Common myeloid progenitor, CD34-positive (primary cell): ENCODE data around the gene CD8A. TPM values are rescaled to one million over a fixed set of nuclear protein-coding genes. Genes with fewer than 3 reads are reported as not detected.
"Not testable (repeated sequence)": the region's sequence is repeated elsewhere in the genome, so short reads cannot be mapped to it uniquely, and the experiment has no call there.

Experiments used
- CTCF ChIA-PET: fragments of 350-600 bp; sonication (Branson Sonifier 250); formaldehyde crosslinking; loops from one replicate; lab custom pipeline; 2021; ENCODE audit warnings: antibody characterized with exemption; lab: Charles Lee
- POLR2A ChIA-PET: fragments of 350-600 bp; sonication (Branson Sonifier 250); formaldehyde crosslinking; loops from one replicate; lab custom pipeline; 2021; ENCODE audit warnings: antibody characterized with exemption; lab: Charles Lee
- DNase-seq, 3 donors: peaks; one replicate each; pipeline versions ENCODE4 v3.0.0 to v3.0.0-alpha.2; 2013
- H3K27ac ChIP-seq, 2 experiments: 1 replicate in 1 of 2; 2 replicates in 1 of 2; pipeline ENCODE4 v1.7.0; 2013; ENCODE audit warnings: inconsistent platforms in 2 of 2, low read length in 2 of 2, mild to moderate bottlenecking in 2 of 2, low read depth in 1 of 2, moderate library complexity in 1 of 2; ENCODE audit not compliant: severe bottlenecking in 2 of 2, insufficient read depth in 1 of 2, poor library complexity in 1 of 2
- H3K27me3 ChIP-seq, 5 experiments: replicated peaks in 2 of 5; 1 replicate in 3 of 5; 2 replicates in 2 of 5; pipeline versions ENCODE4 v1.6.1 to v1.7.0; 2013; ENCODE audit warnings: low read length in 4 of 5, mild to moderate bottlenecking in 2 of 5, moderate library complexity in 2 of 5, inconsistent platforms in 1 of 5; ENCODE audit not compliant: insufficient read depth in 5 of 5, control insufficient read depth in 4 of 5
- H3K36me3 ChIP-seq, 4 experiments: 1 replicate in 2 of 4; 2 replicates in 2 of 4; pipeline versions ENCODE4 v1.6.1 to v1.7.0; 2013; ENCODE audit warnings: low read length in 3 of 4, control low read depth in 1 of 4, mild to moderate bottlenecking in 1 of 4; ENCODE audit not compliant: control insufficient read depth in 4 of 4, insufficient read depth in 4 of 4
- H3K4me1 ChIP-seq, 4 experiments: 1 replicate in 3 of 4; 2 replicates in 1 of 4; pipeline versions ENCODE4 v1.6.1 to v1.7.1; 2013; ENCODE audit warnings: low read length in 3 of 4, mild to moderate bottlenecking in 3 of 4, control low read depth in 1 of 4, inconsistent platforms in 1 of 4, moderate library complexity in 1 of 4; ENCODE audit not compliant: control insufficient read depth in 4 of 4, insufficient read depth in 4 of 4; ENCODE audit errors: control extremely low read depth in 1 of 4
- H3K4me3 ChIP-seq, 7 experiments: 1 replicate in 4 of 7; 2 replicates in 3 of 7; pipeline versions ENCODE4 v1.5.1 to v1.7.0; 2013; ENCODE audit warnings: mild to moderate bottlenecking in 7 of 7, low read length in 6 of 7, moderate library complexity in 6 of 7, inconsistent platforms in 2 of 7, low read depth in 2 of 7, control low read depth in 1 of 7; ENCODE audit not compliant: insufficient read depth in 4 of 7, control insufficient read depth in 1 of 7; ENCODE audit errors: extremely low read depth in 1 of 7
- H3K9me3 ChIP-seq, 5 experiments: 1 replicate in 4 of 5; 2 replicates in 1 of 5; pipeline versions ENCODE4 v1.6.1 to v1.7.1; 2013; ENCODE audit warnings: low read length in 4 of 5, mild to moderate bottlenecking in 2 of 5, inconsistent platforms in 1 of 5, low read depth in 1 of 5, moderate library complexity in 1 of 5; ENCODE audit not compliant: control insufficient read depth in 4 of 5, insufficient read depth in 2 of 5; ENCODE audit errors: control extremely low read depth in 1 of 5
- WGBS: methylation state at CpG from one replicate; pipeline ENCODE4 v1.1.5; 2013; ENCODE audit not compliant: insufficient coverage; 5-methylcytosine and 5-hydroxymethylcytosine counted together
- polyA plus RNA-seq: library from polyadenylated mRNA; unstranded; fragments of 120-200 nt; gene quantifications from one replicate; pipeline ENCODE4 v1.2.1, GENCODE V29; 2013

CD8A gene
- 0.37 TPM for polyA plus RNA-seq

DNA sequence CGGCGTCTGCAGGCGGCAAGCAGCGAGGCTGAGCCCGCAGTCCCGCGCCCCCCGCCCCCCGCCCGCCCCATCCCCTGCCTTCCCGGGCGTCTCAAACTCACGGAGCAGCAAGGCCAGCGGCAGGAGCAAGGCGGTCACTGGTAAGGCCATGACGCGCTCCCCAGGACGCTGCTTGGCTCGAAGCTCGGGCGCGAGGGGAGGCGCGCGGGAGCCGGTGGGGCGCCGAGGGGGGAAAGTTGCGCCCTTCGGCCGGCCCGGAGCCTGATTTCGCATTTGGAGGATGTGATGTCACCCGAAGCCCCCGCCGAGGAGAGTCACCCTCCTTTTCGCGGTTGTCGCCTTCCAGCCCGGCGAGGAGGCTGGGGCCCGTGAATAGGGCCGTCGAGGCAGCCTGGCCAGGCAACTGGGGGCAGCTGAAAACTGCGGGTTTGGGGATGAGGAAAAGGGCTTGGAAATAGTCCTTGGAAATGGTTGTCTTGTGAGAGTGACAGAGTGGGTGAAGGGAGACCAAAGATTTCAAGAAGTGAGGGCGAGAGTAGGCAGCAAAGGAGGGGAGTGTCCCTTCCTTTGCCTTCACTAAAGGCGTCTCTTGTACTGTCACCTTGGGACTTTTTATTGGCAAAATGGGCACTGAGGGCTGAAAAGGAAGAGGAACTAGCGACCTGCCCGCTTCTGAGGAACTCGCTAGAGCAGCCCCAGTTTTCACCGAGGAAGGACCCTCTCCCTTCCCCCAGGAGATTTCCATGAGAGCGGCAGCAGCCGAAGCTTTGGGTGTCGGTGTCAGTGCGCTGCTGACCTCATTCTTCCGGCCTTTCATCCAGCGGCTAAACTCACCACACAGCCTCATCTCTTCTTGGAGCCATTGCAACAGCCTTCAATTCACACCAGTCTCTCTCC lies at the start of gene CD8A:
CD8A (minus strand) TSS at position 238 of the 897 bp plus-strand sequence; CDS start at position 150, 88 bp downstream.
- Histone ChIP-seq H3K4me3 (peak within 1 kb of the TSS in 6 of 7 experiments; percentile 45 to 78 (median 58)), H3K27me3 (peaks cover 0 to 72% (median 36%) of the 10 kb centered on the region in 5 experiments)

DNA sequence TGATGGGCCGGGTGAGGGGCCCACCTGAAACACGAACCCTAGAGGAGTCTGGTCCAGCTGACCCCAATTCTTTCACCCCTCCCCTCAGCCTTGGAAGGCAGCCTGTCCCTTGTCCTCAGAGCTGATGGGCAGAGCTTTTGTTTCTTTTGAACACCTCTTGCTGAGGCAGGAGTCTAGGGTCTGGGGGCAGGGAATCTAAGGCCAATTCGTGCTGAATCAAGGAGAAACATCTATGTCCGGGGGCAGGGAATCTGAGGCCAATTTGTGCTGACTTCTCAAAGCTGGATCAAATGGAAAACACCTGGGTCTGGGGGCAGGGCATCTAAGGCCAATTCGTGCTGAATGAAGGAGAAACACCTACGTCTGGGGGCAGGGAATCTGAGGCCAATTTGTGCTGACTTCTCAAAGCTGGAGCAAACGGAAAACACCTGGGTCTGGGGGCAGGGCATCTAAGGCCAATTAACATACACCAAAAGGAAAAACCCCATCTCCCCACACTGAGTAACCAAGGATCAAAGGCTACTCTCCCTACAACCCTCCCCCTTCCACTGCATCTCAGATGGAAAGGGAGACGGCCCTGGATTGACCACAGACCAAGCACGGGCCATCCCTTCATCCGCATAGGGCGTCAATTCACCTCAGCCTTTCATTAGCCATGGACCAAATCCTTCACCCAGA lies 49.3 kb upstream of the CD8A start:
- H3K27me3 ChIP-seq, CTCF ChIA-PET, H3K4me3 ChIP-seq, H3K9me3 ChIP-seq, H3K27ac ChIP-seq, H3K4me1 ChIP-seq, H3K36me3 ChIP-seq, POLR2A ChIA-PET, DNase-seq: not testable (repeated sequence)
- WGBS = 100% methylated on average over 3 of the region's 11 CpGs

More for the DNA sequence above, at the start of gene CD8A:
- Histone ChIP-seq H3K36me3 (no peaks in the 10 kb centered on the region), H3K9me3 (peaks cover 0 to 6% (median 4%) of the 10 kb centered on the region in 5 experiments), H3K27ac (no peak within 1 kb of the TSS), H3K4me1 (peaks cover 0 to 30% (median 27%) of the 10 kb centered on the region in 4 experiments)
- ChIA-PET POLR2A (no interaction called here), CTCF (interaction anchor here (1.1 kb wide), 1 partner anchor 37 kb away, joined by 3 read pairs; no protein-coding TSS in a partner anchor)
- DNase-seq = peak in 2 of 3 donors; percentile 64 to 69
- 2% methylated on average over 40 of the region's 57 CpGs for WGBS

DNA sequence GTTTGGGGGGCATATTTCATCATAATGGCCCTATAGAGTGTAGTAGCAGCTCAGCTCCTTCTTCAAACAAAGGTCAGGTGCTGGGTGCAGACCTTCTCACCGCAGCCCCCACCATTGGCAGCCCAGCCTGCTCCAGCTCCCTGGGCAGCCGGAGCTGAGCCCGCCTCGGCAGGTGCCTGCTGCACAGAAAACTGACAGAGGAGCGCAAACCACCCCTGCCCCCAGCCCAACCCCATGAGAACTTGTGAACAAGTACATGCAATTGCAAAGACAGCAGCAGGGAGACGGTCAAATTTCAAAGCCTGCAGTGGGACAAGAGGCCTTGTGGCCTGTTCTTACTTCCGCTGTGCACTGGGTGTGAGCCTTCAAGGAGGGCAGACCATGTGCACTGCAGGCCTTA lies 48.7 kb upstream of the CD8A start:
- POLR2A ChIA-PET, H3K4me3 ChIP-seq, H3K27me3 ChIP-seq, H3K9me3 ChIP-seq, H3K36me3 ChIP-seq, DNase-seq, H3K27ac ChIP-seq, H3K4me1 ChIP-seq, CTCF ChIA-PET: not testable (repeated sequence)
- WGBS = 97% methylated on average over 5 of the region's 7 CpGs

- H3K27me3 ChIP-seq, H3K4me1 ChIP-seq, H3K36me3 ChIP-seq, H3K27ac ChIP-seq, POLR2A ChIA-PET, H3K9me3 ChIP-seq: not testable (repeated sequence)
- 0% methylated on average over 1 of the region's 7 CpGs for WGBS
- peak overlapping the region in 2 of 7 experiments; percentile 36 to 62 for H3K4me3 ChIP-seq
- DNase-seq = peak in 2 of 3 donors; percentile 19 to 39
- CTCF ChIA-PET = interaction anchor here (1.1 kb wide), 1 partner anchor 395 kb away, joined by 3 read pairs; no protein-coding TSS in a partner anchor
Measured at GRCh38 chr2:86837714-86838113, 47.0 kb upstream of the CD8A start.

- CTCF ChIA-PET = interaction anchor here (1.1 kb wide), 1 partner anchor 395 kb away, joined by 3 read pairs; no protein-coding TSS in a partner anchor
- H3K27ac ChIP-seq, H3K27me3 ChIP-seq, H3K36me3 ChIP-seq, H3K4me1 ChIP-seq, POLR2A ChIA-PET, H3K9me3 ChIP-seq: not testable (repeated sequence)
- WGBS = 25% methylated on average over 6 of the region's 19 CpGs
- peak overlapping the region in 2 of 7 experiments; percentile 28 to 62 for H3K4me3 ChIP-seq
- DNase-seq = peak; percentile 64 to 77 (median 67)
Measured at GRCh38 chr2:86836915-86837695, 46.4 kb upstream of the CD8A start.

- CTCF ChIA-PET, H3K4me1 ChIP-seq, H3K27ac ChIP-seq, H3K36me3 ChIP-seq, H3K9me3 ChIP-seq, DNase-seq, H3K4me3 ChIP-seq, H3K27me3 ChIP-seq, POLR2A ChIA-PET: not testable (repeated sequence)
- WGBS = no CpG with 5 or more reads among the region's 4 CpGs
Measured at GRCh38 chr2:86835548-86835889, 44.8 kb upstream of the CD8A start.
